HEK293 (cell line): ENCODE data around the gene TMC6.

Experiments
- ATF2 ChIP-seq: fragments of 450-650 bp; formaldehyde crosslinking; IDR thresholded peaks from 2 replicates; pipeline ENCODE4 v1.5.1; 2016; ENCODE audit warnings: missing biosample characterization, missing genetic modification characterization, low read depth
- EGR2 ChIP-seq: fragments of 450-650 bp; formaldehyde crosslinking; IDR thresholded peaks from 2 replicates; pipeline ENCODE4 v1.5.1; 2016; ENCODE audit warnings: low read depth, missing biosample characterization, missing genetic modification characterization
- IKZF3 ChIP-seq: fragments of 450-650 bp; IDR thresholded peaks from 2 replicates; pipeline ENCODE4 v1.5.0; 2018; ENCODE audit warnings: missing biosample characterization, mild to moderate bottlenecking, missing genetic modification characterization, moderate library complexity
- KLF17 ChIP-seq: fragments of 450-650 bp; formaldehyde crosslinking; IDR thresholded peaks from 2 replicates; pipeline ENCODE4 v1.5.1; 2016; ENCODE audit warnings: missing biosample characterization, missing genetic modification characterization
- KLF7 ChIP-seq: fragments of 450-650 bp; formaldehyde crosslinking; IDR thresholded peaks from 2 replicates; pipeline ENCODE4 v1.5.1; 2016; ENCODE audit warnings: missing biosample characterization, missing genetic modification characterization, borderline replicate concordance
- PATZ1 ChIP-seq: fragments of 450-650 bp; formaldehyde crosslinking; IDR thresholded peaks from 2 replicates; pipeline ENCODE4 v1.5.1; 2016; ENCODE audit warnings: missing biosample characterization, missing genetic modification characterization
- PRDM10 ChIP-seq: fragments of 450-650 bp; formaldehyde crosslinking; IDR thresholded peaks from 2 replicates; pipeline ENCODE4 v1.5.1; 2016; ENCODE audit warnings: missing biosample characterization, missing genetic modification characterization
- TCF7L2 ChIP-seq: IDR thresholded peaks from 2 replicates; pipeline ENCODE4 v1.6.1; 2011; ENCODE audit warnings: low read depth, mild to moderate bottlenecking, inconsistent platforms, low read length, moderate library complexity, borderline replicate concordance
- ZBTB10 ChIP-seq: fragments of 450-650 bp; formaldehyde crosslinking; IDR thresholded peaks from 2 replicates; pipeline ENCODE4 v1.5.1; 2016; ENCODE audit warnings: missing biosample characterization, missing genetic modification characterization
- ZBTB11 ChIP-seq: fragments of 450-650 bp; formaldehyde crosslinking; conservative IDR thresholded peaks from 2 replicates; pipeline ENCODE4 v1.5.1; 2016; ENCODE audit warnings: low read depth, missing biosample characterization, missing genetic modification characterization
- ZBTB26 ChIP-seq: fragments of 450-650 bp; formaldehyde crosslinking; optimal IDR thresholded peaks from 2 replicates; pipeline ENCODE3; 2016; ENCODE audit warnings: missing biosample characterization, mild to moderate bottlenecking, missing genetic modification characterization
- ZBTB48 ChIP-seq: fragments of 450-650 bp; formaldehyde crosslinking; IDR thresholded peaks from 2 replicates; pipeline ENCODE4 v1.5.1; 2016; ENCODE audit warnings: missing biosample characterization, missing genetic modification characterization
- ZFHX2 ChIP-seq: fragments of 450-650 bp; formaldehyde crosslinking; conservative IDR thresholded peaks from 2 replicates; pipeline ENCODE4 v1.5.1; 2016; ENCODE audit warnings: missing biosample characterization, missing genetic modification characterization
- ZNF146 ChIP-seq: fragments of 450-650 bp; formaldehyde crosslinking; IDR thresholded peaks from 2 replicates; pipeline ENCODE4 v1.5.1; 2016; ENCODE audit warnings: missing biosample characterization, missing genetic modification characterization
- ZNF223 ChIP-seq: fragments of 450-650 bp; formaldehyde crosslinking; IDR thresholded peaks from 2 replicates; pipeline ENCODE4 v1.5.1; 2016; ENCODE audit warnings: missing biosample characterization, missing genetic modification characterization
- ZNF248 ChIP-seq: fragments of 450-650 bp; formaldehyde crosslinking; IDR thresholded peaks from 2 replicates; pipeline ENCODE4 v1.5.1; 2017; ENCODE audit warnings: missing biosample characterization, missing genetic modification characterization
- ZNF366 ChIP-seq: fragments of 450-650 bp; formaldehyde crosslinking; conservative IDR thresholded peaks from 2 replicates; pipeline ENCODE4 v1.5.1; 2016; ENCODE audit warnings: missing biosample characterization, missing genetic modification characterization
- ZNF394 ChIP-seq: fragments of 450-650 bp; formaldehyde crosslinking; IDR thresholded peaks from 2 replicates; pipeline ENCODE4 v1.5.1; 2016; ENCODE audit warnings: missing biosample characterization, missing genetic modification characterization, mild to moderate bottlenecking, moderate library complexity, borderline replicate concordance
- ZNF48 ChIP-seq: fragments of 450-650 bp; formaldehyde crosslinking; IDR thresholded peaks from 2 replicates; pipeline ENCODE4 v1.5.1; 2016; ENCODE audit warnings: missing biosample characterization, missing genetic modification characterization
- ZNF704 ChIP-seq: fragments of 450-650 bp; formaldehyde crosslinking; IDR thresholded peaks from 2 replicates; pipeline ENCODE4 v1.5.1; 2016; ENCODE audit warnings: missing biosample characterization, missing genetic modification characterization

Gene TMC6

GRCh38 chr17:78128551-78129350, at the start of gene TMC6 (continued):
- TF ChIP-seq PRDM10 (tag by site-specific recombination) (peak; percentile 53), ZBTB26 (tag by site-specific recombination) (peak; percentile 56), ZBTB48 (tag by site-specific recombination) (peak; percentile 93), KLF7 (tag by site-specific recombination) (0 out of 2 replicates have a peak, but pooled peaks have one; percentile 19), PATZ1 (tag by site-specific recombination) (peak; percentile 53), ZNF394 (tag by site-specific recombination) (peak; percentile 75), ZBTB11 (tag by site-specific recombination) (no peak), ZNF48 (tag by site-specific recombination) (no peak), ZFHX2 (tag by site-specific recombination) (peak; percentile 84), ZNF248 (no peak), TCF7L2 (no peak), KLF17 (peak; percentile 46), EGR2 (tag by site-specific recombination) (peak; percentile 75), ZNF704 (tag by site-specific recombination) (no peak), ATF2 (tag by site-specific recombination) (no peak), ZNF146 (tag by site-specific recombination) (no peak), ZBTB10 (tag by site-specific recombination) (0 out of 2 replicates have a peak, but pooled peaks have one; percentile 42), IKZF3 (tag by site-specific recombination) (peak; percentile 45; the same call in 1 of the 2 replicates), ZNF223 (no peak), ZNF366 (peak; percentile 70)
